ENCODE data around the gene ZNF669. TPM values are rescaled to one million over a fixed set of nuclear protein-coding genes. Genes with fewer than 3 reads are reported as not detected.
"Not testable (repeated sequence)": the region's sequence is repeated elsewhere in the genome, so short reads cannot be mapped to it uniquely, and the experiment has no call there.

ZNF669 gene
- total RNA-seq, 1 experiment from 2014 or later = 7.2 TPM

GRCh38 chr1:247120408-247120668 is 16.2 kb upstream of the ZNF669 start:
- H3K4me3 ChIP-seq (replicated peaks in 1 of 2; ENCODE audit: low read depth in 1 of 2, low read length in 2 of 2); CTCF ChIA-PET; H2AFZ ChIP-seq (ENCODE audit: low read depth, low read length, poor library complexity, severe bottlenecking); H3K79me2 ChIP-seq (ENCODE audit: insufficient read depth, low read length); H3K27me3 ChIP-seq (ENCODE audit: insufficient read depth, low read length); intact Hi-C loops (cut with micrococcal nuclease); H3K4me1 ChIP-seq (ENCODE audit: control insufficient read depth in 1 of 2, insufficient read depth in 2 of 2, low read length in 2 of 2); H3K9me3 ChIP-seq (ENCODE audit: control insufficient read depth in 1 of 2, insufficient read depth in 1 of 2, low read depth in 1 of 2, low read length in 2 of 2); H3K9ac ChIP-seq (ENCODE audit: low read length); DNase-seq (ENCODE audit: low read depth, low spot score); H3K4me2 ChIP-seq (ENCODE audit: low read length); H3K36me3 ChIP-seq (ENCODE audit: control insufficient read depth in 1 of 2, insufficient read depth in 2 of 2, low read length in 2 of 2); BruUV-seq (replicated peaks); H3K27ac ChIP-seq (ENCODE audit: low read depth, low read length); H4K20me1 ChIP-seq (ENCODE audit: insufficient read depth); H3K9me2 ChIP-seq (ENCODE audit: insufficient read depth); ATAC-seq; POLR2A ChIA-PET; RAD21 ChIA-PET (ENCODE audit: low non-redundant PET in 1 of 2, low total read pairs in 2 of 2, uncharacterized antibody in 2 of 2, unreplicated experiment in 2 of 2): not testable (repeated sequence)

GRCh38 chr1:247119600-247120407 is 15.6 kb upstream of the ZNF669 start:
- no peak for DNase-seq (ENCODE audit: low read depth, low spot score)
- POLR2A ChIA-PET = no interaction called here
- H3K4me3 ChIP-seq (replicated peaks in 1 of 2; ENCODE audit: low read depth in 1 of 2, low read length in 2 of 2) = no peak overlapping the region
- no peaks in the 10 kb centered on the region for H3K4me1 ChIP-seq (ENCODE audit: control insufficient read depth in 1 of 2, insufficient read depth in 2 of 2, low read length in 2 of 2)
- CTCF ChIA-PET = no interaction called here
- H3K27ac ChIP-seq (ENCODE audit: low read depth, low read length) = no peak overlapping the region
- H3K9ac ChIP-seq (ENCODE audit: low read length) = no peak overlapping the region
- no peak overlapping the region for H3K4me2 ChIP-seq (ENCODE audit: low read length)
- no peaks in the 10 kb centered on the region for H3K36me3 ChIP-seq (ENCODE audit: control insufficient read depth in 1 of 2, insufficient read depth in 2 of 2, low read length in 2 of 2)
- intact Hi-C loops (cut with micrococcal nuclease) = no loop called here
- no peaks in the 10 kb centered on the region for H3K9me2 ChIP-seq (ENCODE audit: insufficient read depth)
- H3K79me2 ChIP-seq (ENCODE audit: insufficient read depth, low read length) = no peaks in the 10 kb centered on the region
- H3K9me3 ChIP-seq (ENCODE audit: control insufficient read depth in 1 of 2, insufficient read depth in 1 of 2, low read depth in 1 of 2, low read length in 2 of 2) = no peaks in the 10 kb centered on the region
- H2AFZ ChIP-seq (ENCODE audit: low read depth, low read length, poor library complexity, severe bottlenecking) = no peak overlapping the region
- ATAC-seq = no peak
- RAD21 ChIA-PET (ENCODE audit: low non-redundant PET in 1 of 2, low total read pairs in 2 of 2, uncharacterized antibody in 2 of 2, unreplicated experiment in 2 of 2) = no interaction called here
- H4K20me1 ChIP-seq (ENCODE audit: insufficient read depth) = no peaks in the 10 kb centered on the region
- TF ChIP-seq CEBPB (IDR thresholded peaks at IDR 0.05; ENCODE audit: low read depth) (no peak), REST (IDR thresholded peaks at IDR 0.05; ENCODE audit: low read depth) (no peak), ELF1 (IDR thresholded peaks at IDR 0.05; ENCODE audit: borderline replicate concordance, low read depth) (no peak), SIN3A (IDR thresholded peaks at IDR 0.05; ENCODE audit: low read depth) (no peak), CBX3 (IDR thresholded peaks at IDR 0.05; ENCODE audit: low read depth) (no peak), ZNF274 (IDR thresholded peaks at IDR 0.05; ENCODE audit: low read depth, low read length) (no peak), JUND (IDR thresholded peaks at IDR 0.05) (no peak), SRF (IDR thresholded peaks at IDR 0.05; ENCODE audit: low read depth) (no peak), POLR2AphosphoS5 (IDR thresholded peaks at IDR 0.05; ENCODE audit: low read depth, low read length) (no peak), ZBTB33 (IDR thresholded peaks at IDR 0.05; ENCODE audit: extremely low read depth, insufficient replicate concordance, low read length) (no peak)
- no peaks in the 10 kb centered on the region for H3K27me3 ChIP-seq (ENCODE audit: insufficient read depth, low read length)
- no TSS peak for BruUV-seq (replicated peaks)

All from HCT116 (cell line).